Endothelial cell of umbilical vein (primary cell): Measurements from ENCODE around the gene SBK1. TPM values are rescaled to one million over a fixed set of nuclear protein-coding genes. Genes with fewer than 3 reads are reported as not detected.

Experiments
- BruUV-seq: library from RNA; stranded (reverse); fragments of 400-500 nt; replicated peaks from 2 replicates; lab custom pipeline; 2021; lab: Mats Ljungman, UMichigan
- CTCF ChIA-PET: fragments of 300-600, 350-600 bp; sonication (Branson Sonifier 250); formaldehyde crosslinking; loops from one replicate; lab custom pipeline; 2021; ENCODE audit warnings: antibody characterized with exemption, inconsistent platforms; lab: Charles Lee
- POLR2A ChIA-PET: fragments of 300-600, 350-600 bp; sonication (Branson Sonifier 250); formaldehyde crosslinking; loops from one replicate; lab custom pipeline; 2021; ENCODE audit warnings: antibody characterized with exemption, inconsistent platforms; lab: Charles Lee
- DNase-seq: peaks from one replicate; pipeline ENCODE4 v3.0.0-alpha.2; 2011; ENCODE audit warnings: low read depth, low spot score
- FAIRE-seq: peaks from 2 replicates; lab custom pipeline; 2011; peaks lifted over from hg19 to GRCh38; lab: Jason Lieb, UNC
- H2AFZ ChIP-seq: 2 replicates; pipeline ENCODE4 v1.6.0; 2012; ENCODE audit warnings: low read depth, low read length, control low read depth, inconsistent platforms
- H3K27ac ChIP-seq: 2 replicates; pipeline ENCODE4 v1.5.1; 2011; ENCODE audit warnings: low read depth, mild to moderate bottlenecking, control low read depth, low read length, moderate library complexity; ENCODE audit not compliant: insufficient read depth
- H3K27me3 ChIP-seq, 2 experiments: 2 replicates each; pipeline versions ENCODE4 v1.6.0 to v1.6.1; 2011; ENCODE audit warnings: low read length in 2 of 2, mixed read lengths in 1 of 2; ENCODE audit not compliant: control insufficient read depth in 2 of 2, insufficient read depth in 2 of 2
- H3K36me3 ChIP-seq, 2 experiments: 2 replicates in 1 of 2; 3 replicates in 1 of 2; pipeline ENCODE4 v1.5.1; 2011; ENCODE audit warnings: low read length in 2 of 2, mild to moderate bottlenecking in 1 of 2, moderate library complexity in 1 of 2; ENCODE audit not compliant: control insufficient read depth in 2 of 2, insufficient read depth in 2 of 2; ENCODE audit errors: extremely low read depth in 1 of 2
- H3K4me1 ChIP-seq: 3 replicates; pipeline ENCODE4 v1.5.1; 2011; ENCODE audit warnings: mild to moderate bottlenecking, low read length; ENCODE audit not compliant: control insufficient read depth, insufficient read depth; ENCODE audit errors: extremely low read depth
- H3K4me2 ChIP-seq: 2 replicates; pipeline ENCODE4 v1.6.1; 2011; ENCODE audit warnings: low read length, control low read depth, mixed read lengths; ENCODE audit not compliant: insufficient read depth
- H3K4me3 ChIP-seq, 3 experiments: fragments of 200-600 bp in 1 of 3; sonication (generic), shearing (Covaris generic) in 1 of 3; replicated peaks in 1 of 3; 2 replicates each; pipeline ENCODE4 v1.5.1; 2011 to 2016; ENCODE audit warnings: control low read depth in 3 of 3, low read length in 3 of 3, mild to moderate bottlenecking in 2 of 3, inconsistent platforms in 1 of 3, low read depth in 1 of 3, moderate library complexity in 1 of 3; ENCODE audit not compliant: insufficient read depth in 1 of 3
- H3K79me2 ChIP-seq: 2 replicates; pipeline ENCODE4 v1.6.0; 2012; ENCODE audit warnings: low read length, inconsistent platforms; ENCODE audit not compliant: control insufficient read depth, insufficient read depth
- H3K9ac ChIP-seq: replicated peaks from 2 replicates; pipeline ENCODE3; 2011; ENCODE audit warnings: low read length, control low read depth; ENCODE audit not compliant: insufficient read depth; ENCODE audit errors: extremely low read depth
- H3K9me1 ChIP-seq: replicated peaks from 3 replicates; pipeline ENCODE4 v1.6.0; 2011; ENCODE audit warnings: mild to moderate bottlenecking, low read length; ENCODE audit not compliant: control insufficient read depth, insufficient read depth; ENCODE audit errors: extremely low read depth
- H3K9me3 ChIP-seq: replicated peaks from 2 replicates; pipeline ENCODE4 v1.5.1; 2012; ENCODE audit warnings: low read length, inconsistent platforms; ENCODE audit not compliant: control insufficient read depth, insufficient read depth
- H4K20me1 ChIP-seq: replicated peaks from 2 replicates; pipeline ENCODE3; 2011; ENCODE audit warnings: mild to moderate bottlenecking, low read length; ENCODE audit not compliant: control insufficient read depth, insufficient read depth; ENCODE audit errors: extremely low read depth
- EZH2 ChIP-seq: IDR thresholded peaks from 2 replicates; pipeline ENCODE4 v1.6.1; 2012; ENCODE audit warnings: borderline replicate concordance, low read depth, mild to moderate bottlenecking, moderate library complexity, low read length, inconsistent platforms; ENCODE audit not compliant: severe bottlenecking
- FOS ChIP-seq: IDR thresholded peaks from 2 replicates; pipeline ENCODE4 v1.6.1; 2011; ENCODE audit warnings: mild to moderate bottlenecking, low read length, moderate library complexity, borderline replicate concordance; ENCODE audit not compliant: insufficient read depth
- GATA2 ChIP-seq: IDR thresholded peaks from 2 replicates; pipeline ENCODE4 v1.7.0; 2011; ENCODE audit warnings: low read depth, mild to moderate bottlenecking, moderate library complexity, mixed read lengths, low read length; ENCODE audit not compliant: insufficient read length, insufficient read depth
- JUN ChIP-seq: IDR thresholded peaks from 2 replicates; pipeline ENCODE4 v1.6.1; 2011; ENCODE audit warnings: borderline replicate concordance, low read depth; ENCODE audit not compliant: insufficient read length, insufficient read depth
- MYC ChIP-seq: IDR thresholded peaks from one replicate; pipeline ENCODE4 v1.6.1; 2011; ENCODE audit warnings: mild to moderate bottlenecking, low read depth, low read length
- POLR2A ChIP-seq: IDR thresholded peaks from 2 replicates; pipeline ENCODE4 v1.6.1; 2012; ENCODE audit warnings: low read depth, mild to moderate bottlenecking, control low read depth, low read length
- POLR2AphosphoS5 ChIP-seq: IDR thresholded peaks from 2 replicates; pipeline ENCODE4 v1.6.1; 2012; ENCODE audit warnings: low read depth, mild to moderate bottlenecking, control low read depth, low read length, moderate library complexity; ENCODE audit not compliant: insufficient read depth
- dilution Hi-C: fragments of 300-500 bp; cut with MboI; formaldehyde crosslinking; loops from one replicate; pipeline ENCODE4 v1.15.0; 2019; ENCODE audit warnings: low sequenced_read_pairs; ENCODE audit not compliant: extremely low pct_ligation_motif_present
- intact Hi-C: fragments of 100-400 bp; cut with micrococcal nuclease; formaldehyde crosslinking; loops from one replicate; pipeline ENCODE4 v1.10.0; 2022
- polyA plus RNA-seq, 4 experiments: library from polyadenylated mRNA; depleted of rRNA in 3 of 4; stranded (reverse) in 3 of 4; unstranded in 1 of 4; fragments of >200 nt; gene quantifications; 2 replicates each; pipeline versions ENCODE4 v1.2.1 to v1.2.3, GENCODE V29; 2011 to 2012; ENCODE audit warnings: missing spikeins in 1 of 4
- total RNA-seq: library from RNA; stranded (reverse); gene quantifications from 2 replicates; pipeline ENCODE4 v1.2.3, GENCODE V29; 2021
- TF ChIP-seq, protein P1 (sequence below): IDR thresholded peaks from 2 replicates; pipeline ENCODE4 v1.6.1; 2011; ENCODE audit not compliant: insufficient read depth, insufficient read length
- TF ChIP-seq, protein P2 (sequence below), 2 donors: IDR thresholded peaks; 1 replicate in 1 of 2; 2 replicates in 1 of 2; pipeline ENCODE4 v1.5.1; 2011; ENCODE audit warnings: low read length in 2 of 2, mild to moderate bottlenecking in 2 of 2, moderate library complexity in 2 of 2, control low read depth in 1 of 2, inconsistent platforms in 1 of 2, low read depth in 1 of 2; ENCODE audit not compliant: insufficient read depth in 1 of 2; ENCODE audit errors: extremely low read depth in 1 of 2

SBK1 gene
- total and polyA plus RNA-seq, 2 donors (not counting 3 experiments of a cell fraction or from before 2014, with no cell fraction given): 0.19 to 0.51 TPM

DNA sequence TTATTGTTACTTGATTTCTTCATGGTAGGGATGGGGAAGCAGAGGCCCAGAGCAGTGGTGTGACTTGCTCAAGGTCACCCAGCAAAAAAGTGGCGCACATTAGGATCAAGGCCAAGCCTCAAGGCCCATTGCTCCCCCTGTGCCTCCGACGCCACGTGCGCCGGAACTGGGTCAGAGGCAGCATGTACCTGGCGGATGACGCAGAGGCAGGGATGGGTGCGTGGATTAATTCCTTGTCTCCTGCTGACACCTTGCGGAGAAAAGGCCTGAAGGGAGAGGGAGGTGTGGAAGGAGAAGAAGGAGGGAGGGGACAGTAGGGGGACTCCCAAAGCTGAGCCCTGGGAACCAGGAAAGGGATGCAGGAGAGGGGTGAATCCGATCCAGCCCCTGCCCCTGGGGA is 18.5 kb downstream of the SBK1 start:
- no peak overlapping the region for H3K4me2 ChIP-seq
- no peak overlapping the region for H2AFZ ChIP-seq
- CTCF ChIA-PET: interaction anchor here (0.8 to 3.1 kb wide), 2 partner anchors 11 kb away, joined by 4 to 11 read pairs; no protein-coding TSS in a partner anchor
- H3K9me1 ChIP-seq: no peaks in the 10 kb centered on the region
- H3K9me3 ChIP-seq: no peaks in the 10 kb centered on the region
- no peak overlapping the region for H3K9ac ChIP-seq
- no peak for DNase-seq
- no peak overlapping the region for H3K27ac ChIP-seq
- no TSS peak for BruUV-seq
- no peak for FAIRE-seq
- H3K4me3 ChIP-seq: no peak overlapping the region
- no peaks in the 10 kb centered on the region for H3K79me2 ChIP-seq
- no peaks in the 10 kb centered on the region for H3K27me3 ChIP-seq
- intact Hi-C loops: no loop called here
- TF ChIP-seq, protein P1, sequence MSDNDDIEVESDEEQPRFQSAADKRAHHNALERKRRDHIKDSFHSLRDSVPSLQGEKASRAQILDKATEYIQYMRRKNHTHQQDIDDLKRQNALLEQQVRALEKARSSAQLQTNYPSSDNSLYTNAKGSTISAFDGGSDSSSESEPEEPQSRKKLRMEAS: no peak
- TF ChIP-seq POLR2A: no peak
- TF ChIP-seq MYC: no peak
- TF ChIP-seq EZH2: no peak
- TF ChIP-seq, protein P2, sequence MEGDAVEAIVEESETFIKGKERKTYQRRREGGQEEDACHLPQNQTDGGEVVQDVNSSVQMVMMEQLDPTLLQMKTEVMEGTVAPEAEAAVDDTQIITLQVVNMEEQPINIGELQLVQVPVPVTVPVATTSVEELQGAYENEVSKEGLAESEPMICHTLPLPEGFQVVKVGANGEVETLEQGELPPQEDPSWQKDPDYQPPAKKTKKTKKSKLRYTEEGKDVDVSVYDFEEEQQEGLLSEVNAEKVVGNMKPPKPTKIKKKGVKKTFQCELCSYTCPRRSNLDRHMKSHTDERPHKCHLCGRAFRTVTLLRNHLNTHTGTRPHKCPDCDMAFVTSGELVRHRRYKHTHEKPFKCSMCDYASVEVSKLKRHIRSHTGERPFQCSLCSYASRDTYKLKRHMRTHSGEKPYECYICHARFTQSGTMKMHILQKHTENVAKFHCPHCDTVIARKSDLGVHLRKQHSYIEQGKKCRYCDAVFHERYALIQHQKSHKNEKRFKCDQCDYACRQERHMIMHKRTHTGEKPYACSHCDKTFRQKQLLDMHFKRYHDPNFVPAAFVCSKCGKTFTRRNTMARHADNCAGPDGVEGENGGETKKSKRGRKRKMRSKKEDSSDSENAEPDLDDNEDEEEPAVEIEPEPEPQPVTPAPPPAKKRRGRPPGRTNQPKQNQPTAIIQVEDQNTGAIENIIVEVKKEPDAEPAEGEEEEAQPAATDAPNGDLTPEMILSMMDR (IDR thresholded peaks at IDR 0.05; ENCODE audit: extremely low read depth in 1 of 2, insufficient read depth in 1 of 2, low read depth in 1 of 2, low read length in 2 of 2): no peak
- no peak for TF ChIP-seq GATA2
- TF ChIP-seq FOS: no peak
- TF ChIP-seq JUN: no peak
- TF ChIP-seq POLR2AphosphoS5: no peak
- POLR2A ChIA-PET: no interaction called here
- H3K4me1 ChIP-seq: no peaks in the 10 kb centered on the region
- no peaks in the 10 kb centered on the region for H3K36me3 ChIP-seq
- dilution Hi-C loops: no loop called here
- H4K20me1 ChIP-seq: no peaks in the 10 kb centered on the region
